SJSA1 (cell line): ENCODE measurements around the gene TMEM39B. TPM values are rescaled to one million over a fixed set of nuclear protein-coding genes. Genes with fewer than 3 reads are reported as not detected.
"Not testable (repeated sequence)": the region's sequence is repeated elsewhere in the genome, so short reads cannot be mapped to it uniquely, and the experiment has no call there.

Experiments used
- DNase-seq, 2 experiments: peaks; one replicate each; pipeline ENCODE4 v3.0.0-alpha.2; 2015 to 2020; ENCODE audit warnings: low spot score in 2 of 2, low read depth in 1 of 2
- H3K27ac ChIP-seq: fragments of 250-450 bp; sonication (Bioruptor Pico); 2 replicates; pipeline ENCODE4 v1.5.1; 2020; ENCODE audit warnings: mild to moderate bottlenecking, moderate library complexity
- H3K27me3 ChIP-seq: fragments of 250-450 bp; sonication (Bioruptor Pico); replicated peaks from 2 replicates; pipeline ENCODE4 v1.5.1; 2020; ENCODE audit warnings: mild to moderate bottlenecking, moderate library complexity
- H3K36me3 ChIP-seq: fragments of 250-450 bp; sonication (Bioruptor Pico); 2 replicates; pipeline ENCODE4 v1.5.1; 2020; ENCODE audit warnings: mild to moderate bottlenecking
- H3K4me1 ChIP-seq: fragments of 250-450 bp; sonication (Bioruptor Pico); replicated peaks from 2 replicates; pipeline ENCODE4 v1.6.1; 2021; ENCODE audit warnings: mild to moderate bottlenecking
- H3K4me3 ChIP-seq: fragments of 250-450 bp; sonication (Bioruptor Pico); 2 replicates; pipeline ENCODE4 v1.5.1; 2020; ENCODE audit warnings: mild to moderate bottlenecking
- H3K9me3 ChIP-seq: fragments of 250-450 bp; sonication (Bioruptor Pico); replicated peaks from 2 replicates; pipeline ENCODE4 v1.5.1; 2020; ENCODE audit warnings: mild to moderate bottlenecking
- total RNA-seq: library from RNA; depleted of rRNA; stranded (reverse); fragments of >200 nt; shearing (Covaris generic); gene quantifications from 2 replicates; pipeline ENCODE4 v1.2.3, GENCODE V29; 2014

The TMEM39B gene
- total RNA-seq, 1 experiment from 2014 or later: 5.8 TPM

DNA sequence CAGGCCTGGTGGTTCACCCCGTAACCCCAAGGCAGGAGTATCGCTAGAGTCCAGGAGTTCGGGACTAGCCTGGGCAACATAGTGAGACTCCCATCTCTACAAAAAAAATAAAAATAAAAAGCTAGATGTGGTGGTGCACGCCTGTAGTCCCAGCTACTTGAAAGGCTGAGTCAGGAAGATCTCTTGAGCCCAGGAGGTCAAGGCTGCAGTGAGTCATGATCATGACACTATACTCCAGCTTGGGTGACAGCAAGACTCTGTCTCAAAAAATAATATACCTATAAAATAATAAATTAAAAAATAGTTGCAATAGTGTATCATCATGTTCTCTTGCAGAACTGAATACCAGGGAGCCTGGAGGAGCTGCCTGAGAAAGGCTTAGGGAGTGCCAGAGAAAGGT is 19.9 kb upstream of the TMEM39B start:
- Histone ChIP-seq H3K4me3 (no peak overlapping the region), H3K4me1 (no peaks in the 10 kb centered on the region), H3K9me3 (no peaks in the 10 kb centered on the region; the same call in 1 of the 2 replicates), H3K27me3 (no peaks in the 10 kb centered on the region), H3K27ac (no peak overlapping the region), H3K36me3 (peaks cover 88% of the 10 kb centered on the region)
- DNase-seq: no peak

DNA sequence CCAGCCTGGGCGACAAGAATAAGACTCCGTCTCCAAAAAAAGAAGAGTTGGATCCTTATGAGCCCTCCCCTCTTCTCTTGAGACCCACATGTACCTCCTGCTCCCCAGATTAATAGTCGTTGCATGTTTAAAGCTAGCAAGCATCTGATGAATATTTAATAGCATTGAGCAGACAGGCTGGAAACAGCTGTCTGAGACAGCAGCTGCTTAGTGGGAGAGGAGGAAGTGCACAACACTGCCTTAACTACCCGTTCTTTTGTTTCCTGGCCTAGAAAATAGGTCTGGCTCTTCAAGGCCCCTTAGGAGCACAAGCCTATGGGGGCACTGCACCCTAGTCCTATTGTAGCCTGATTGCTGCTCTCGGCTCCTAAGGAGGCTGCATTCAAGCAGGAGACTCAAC is 17.3 kb upstream of the TMEM39B start:
- Histone ChIP-seq H3K27me3 (no peaks in the 10 kb centered on the region), H3K27ac (no peak overlapping the region), H3K36me3 (peaks cover 92% of the 10 kb centered on the region), H3K4me1 (no peaks in the 10 kb centered on the region), H3K9me3 (no peaks in the 10 kb centered on the region; the same call in 1 of the 2 replicates), H3K4me3 (no peak overlapping the region)
- DNase-seq: no peak

DNA sequence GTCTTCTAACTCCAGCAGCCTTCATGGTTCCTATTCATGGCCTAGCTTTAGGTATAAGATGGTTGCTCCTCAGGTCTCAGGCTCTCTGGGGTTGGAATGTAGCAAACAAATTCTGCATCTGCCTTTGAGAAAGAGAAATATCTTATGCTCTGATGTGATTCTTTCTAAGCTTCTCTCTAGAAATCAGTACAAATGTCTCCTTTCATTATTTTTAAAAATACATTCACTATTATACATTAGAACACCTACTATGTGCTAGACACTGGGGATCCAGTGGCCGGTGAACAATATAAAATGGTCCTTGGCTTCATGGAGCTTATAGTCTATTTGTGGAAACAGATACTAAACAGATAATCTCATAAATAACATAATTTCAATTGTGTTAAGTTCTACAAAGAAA is 16.1 kb upstream of the TMEM39B start:
- DNase-seq: no peak
- Histone ChIP-seq H3K36me3 (peaks cover 92% of the 10 kb centered on the region), H3K27ac (no peak overlapping the region), H3K27me3 (no peaks in the 10 kb centered on the region), H3K4me3 (no peak overlapping the region), H3K4me1 (no peaks in the 10 kb centered on the region), H3K9me3 (no peaks in the 10 kb centered on the region; the same call in 1 of the 2 replicates)

DNA sequence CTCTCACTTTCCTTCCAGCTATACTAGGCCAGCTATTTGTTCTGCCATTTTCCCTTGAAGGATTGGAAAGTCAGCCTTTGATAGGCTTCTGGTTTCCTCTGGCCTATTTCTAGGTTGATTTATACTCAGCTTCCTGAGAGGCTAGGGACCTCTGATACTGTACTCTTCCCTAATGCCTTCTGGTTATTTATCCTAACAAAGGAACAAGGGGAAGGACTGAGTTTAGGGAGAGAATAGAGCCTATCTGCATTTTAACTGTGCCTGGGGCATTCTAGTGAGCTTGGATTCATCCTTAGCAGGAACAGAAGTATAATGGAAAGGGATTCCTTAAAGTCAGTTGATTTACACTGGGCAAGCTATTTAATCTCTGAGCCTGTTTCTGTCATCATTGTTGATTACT is 11.8 kb upstream of the TMEM39B start:
- H3K4me3 ChIP-seq: no peak overlapping the region
- H3K4me1 ChIP-seq: peaks cover 19% of the 10 kb centered on the region
- H3K9me3 ChIP-seq: no peaks in the 10 kb centered on the region; the same call in 1 of the 2 replicates
- peaks cover 79% of the 10 kb centered on the region for H3K36me3 ChIP-seq
- no peak overlapping the region for H3K27ac ChIP-seq
- no peaks in the 10 kb centered on the region for H3K27me3 ChIP-seq
- no peak for DNase-seq

DNA sequence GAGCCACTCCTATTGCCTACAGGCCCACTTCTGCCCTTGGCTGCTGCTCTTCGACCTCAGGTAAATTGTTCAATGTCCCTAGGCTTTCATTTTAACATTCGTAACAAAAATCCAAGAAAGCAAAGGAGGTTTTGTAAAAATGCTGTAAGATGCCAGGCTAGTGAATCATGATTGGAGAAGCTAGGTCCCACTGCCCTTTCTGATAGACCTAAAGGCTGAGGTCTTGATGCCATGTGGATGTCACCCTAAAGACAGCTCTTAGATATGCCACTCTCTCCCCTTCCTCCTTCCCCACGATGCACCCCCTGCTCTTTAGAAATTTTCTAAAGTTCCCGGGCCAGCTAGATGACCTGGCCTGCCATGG is 9.9 kb upstream of the TMEM39B start:
- DNase-seq: no peak
- no peak overlapping the region for H3K4me3 ChIP-seq
- H3K27me3 ChIP-seq: no peaks in the 10 kb centered on the region
- peak overlapping the region; percentile 54 for H3K27ac ChIP-seq
- H3K9me3 ChIP-seq: no peaks in the 10 kb centered on the region
- peaks cover 37% of the 10 kb centered on the region for H3K4me1 ChIP-seq
- H3K36me3 ChIP-seq: peaks cover 61% of the 10 kb centered on the region

DNA sequence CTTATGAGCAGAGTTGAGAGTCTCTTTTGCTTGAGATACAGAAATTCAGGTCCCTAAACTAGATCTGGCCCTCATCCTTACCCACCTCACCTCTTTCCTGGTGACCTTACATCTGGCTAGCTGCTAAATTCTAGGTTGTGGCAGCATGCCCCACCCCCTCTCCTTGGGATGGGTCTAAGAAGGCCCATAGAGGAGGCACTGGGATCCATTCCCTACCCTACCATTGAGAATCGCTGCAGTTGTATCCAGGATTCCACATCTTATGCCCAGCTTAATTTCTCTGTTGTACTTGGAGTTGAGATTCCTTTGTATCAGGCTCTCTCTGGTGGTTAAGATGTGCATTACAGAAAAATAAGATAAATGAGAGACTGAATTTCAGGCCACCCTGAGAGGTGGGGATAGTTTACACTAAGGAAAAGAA is 9.5 kb upstream of the TMEM39B start:
- Histone ChIP-seq H3K27ac (peak overlapping the region; percentile 54), H3K36me3 (peaks cover 57% of the 10 kb centered on the region), H3K27me3 (no peaks in the 10 kb centered on the region), H3K4me1 (peaks cover 41% of the 10 kb centered on the region), H3K4me3 (no peak overlapping the region), H3K9me3 (no peaks in the 10 kb centered on the region)
- DNase-seq: peak in 1 of 2 experiments; percentile 78

DNA sequence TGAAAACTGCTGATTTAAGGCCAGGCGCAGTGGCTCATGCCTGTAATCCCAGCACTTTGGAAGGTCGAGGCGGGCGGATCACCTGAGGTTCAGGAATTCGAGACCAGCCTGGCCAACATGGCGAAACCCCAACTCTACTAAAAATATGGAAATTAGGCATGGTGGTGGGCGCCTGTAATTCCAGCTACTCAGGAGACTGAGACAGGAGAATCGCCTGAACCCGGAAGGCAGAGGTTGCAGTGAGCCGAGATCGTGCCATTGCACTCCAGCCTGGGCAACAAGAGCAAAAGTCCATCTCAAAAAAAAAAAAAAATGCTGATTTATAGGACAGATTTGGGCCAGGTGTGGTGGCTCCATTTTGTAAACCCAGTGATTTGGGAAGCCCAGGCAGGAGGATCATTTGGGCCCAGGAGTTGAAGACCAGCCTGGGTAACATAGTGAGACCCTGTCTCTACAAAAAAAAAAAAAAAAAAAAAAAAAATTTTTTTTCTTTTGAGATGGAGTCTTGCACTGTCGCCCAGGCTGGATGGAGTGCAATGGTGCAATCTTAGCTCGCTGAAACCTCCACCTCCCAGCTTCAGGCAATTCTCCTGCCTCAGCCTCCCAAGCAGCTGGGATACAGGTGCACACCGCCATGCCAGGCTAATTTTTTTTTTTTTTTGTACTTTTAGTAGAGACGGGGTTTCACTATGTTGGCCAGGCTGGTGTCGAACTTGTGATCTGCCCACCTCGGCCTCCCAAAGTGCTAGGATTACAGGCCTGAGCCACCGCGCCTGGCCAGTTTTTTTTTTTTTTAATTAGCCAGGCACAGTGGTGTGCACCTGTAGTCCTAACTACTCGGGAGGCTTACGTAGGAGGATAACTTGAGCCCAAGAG is 6.9 kb upstream of the TMEM39B start:
- H3K27ac ChIP-seq, H3K4me3 ChIP-seq, H3K9me3 ChIP-seq, DNase-seq, H3K27me3 ChIP-seq: not testable (repeated sequence)
- Histone ChIP-seq H3K4me1 (peaks cover 50% of the 10 kb centered on the region), H3K36me3 (peaks cover 37% of the 10 kb centered on the region)

DNA sequence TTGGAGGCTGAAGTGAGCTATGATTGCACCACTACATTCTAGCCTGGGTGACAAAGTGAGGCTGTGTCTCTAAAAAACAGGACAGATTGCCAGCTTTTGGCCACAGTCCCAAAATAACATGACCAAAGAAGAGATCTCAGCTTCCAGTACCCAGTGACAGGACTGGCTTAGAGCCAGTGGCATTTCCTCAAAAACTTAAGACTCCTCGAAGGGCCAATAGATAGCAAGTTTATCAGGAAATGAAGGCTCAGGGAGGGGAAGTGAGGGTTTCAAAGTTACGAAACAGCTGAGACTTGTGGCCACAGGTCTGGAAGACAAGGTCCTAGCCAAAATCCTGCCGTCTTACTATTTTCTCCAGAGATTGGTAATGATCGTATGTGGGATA is 6.3 kb upstream of the TMEM39B start:
- Histone ChIP-seq H3K27me3 (no peaks in the 10 kb centered on the region), H3K4me1 (peaks cover 54% of the 10 kb centered on the region), H3K27ac (peak overlapping the region; percentile 6; the same call in 1 of the 2 replicates), H3K9me3 (no peaks in the 10 kb centered on the region), H3K36me3 (peaks cover 31% of the 10 kb centered on the region), H3K4me3 (no peak overlapping the region)
- peak; percentile 66 to 67 for DNase-seq

DNA sequence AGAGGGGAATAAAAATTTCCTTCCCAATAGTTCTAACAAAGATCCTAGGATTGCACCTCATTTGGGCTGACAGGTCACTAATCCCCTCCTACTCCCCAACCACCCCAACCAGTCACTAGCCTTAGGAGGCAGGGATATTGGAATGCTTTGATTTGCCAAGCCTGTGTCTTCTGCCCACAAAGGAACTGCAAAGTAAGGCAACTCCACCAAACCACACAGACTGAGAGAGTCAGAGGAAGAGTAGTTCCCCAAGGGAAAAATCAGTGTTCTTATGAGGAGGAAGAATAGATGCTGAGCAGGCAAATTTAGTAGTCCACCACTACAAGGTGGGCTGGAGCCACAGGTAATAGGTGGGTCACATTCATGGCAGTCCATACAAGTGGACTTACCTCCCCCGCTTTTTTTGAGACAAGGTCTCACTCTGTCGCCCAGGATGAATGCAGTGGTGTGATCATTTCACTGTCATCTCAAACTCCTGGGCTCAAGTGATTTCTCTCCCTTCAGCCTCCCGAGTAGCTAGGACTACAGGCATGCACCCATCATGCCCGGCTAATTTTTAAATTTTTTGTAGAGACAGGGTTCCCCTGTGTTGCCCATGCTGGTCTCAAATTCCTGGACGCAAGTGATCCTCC is 3.7 kb upstream of the TMEM39B start:
- Histone ChIP-seq H3K4me3 (no peak overlapping the region), H3K27me3 (no peaks in the 10 kb centered on the region), H3K27ac (no peak overlapping the region), H3K9me3 (no peaks in the 10 kb centered on the region), H3K4me1 (peaks cover 52% of the 10 kb centered on the region), H3K36me3 (peaks cover 11% of the 10 kb centered on the region)
- no peak for DNase-seq

DNA sequence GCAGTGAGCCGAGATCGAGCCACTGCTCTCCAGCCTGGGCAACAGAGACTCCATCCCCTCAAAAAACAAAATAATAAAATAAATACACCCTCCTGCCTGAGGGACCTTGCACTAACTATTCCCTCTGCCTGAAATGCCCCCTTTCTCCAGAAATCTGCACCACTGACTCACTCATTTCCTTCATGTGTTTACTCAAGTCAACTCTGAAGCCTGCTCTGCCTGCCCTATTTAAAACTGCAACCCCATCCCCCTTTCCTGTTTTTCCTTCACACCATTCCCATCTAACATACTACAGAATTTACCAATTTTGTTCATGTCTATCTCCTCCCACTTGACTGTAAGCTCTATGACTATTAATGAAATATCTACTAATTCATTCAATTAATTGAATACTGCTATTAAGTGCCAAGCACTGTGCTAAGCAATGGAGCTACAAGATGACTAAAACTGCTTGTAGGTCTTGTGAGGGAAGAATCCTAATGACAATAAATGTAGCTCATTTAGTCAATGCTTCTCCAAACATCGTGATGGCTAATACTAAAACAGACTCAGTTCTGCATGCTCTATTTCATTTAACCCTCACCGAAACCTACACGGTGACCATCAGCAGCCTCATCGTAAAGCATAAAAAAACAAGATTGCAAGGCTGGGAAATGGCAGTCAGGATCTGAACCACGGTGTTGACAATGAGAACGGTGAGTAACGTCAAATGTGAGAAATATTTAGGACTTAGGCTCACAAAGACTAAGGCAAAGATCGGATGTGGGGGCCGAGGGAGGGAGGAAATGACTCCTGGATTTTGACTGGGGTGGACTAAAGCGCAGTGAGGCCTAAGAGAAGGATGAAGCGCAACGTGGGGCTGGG is 749 bp upstream of the TMEM39B start:
- Histone ChIP-seq H3K27me3 (no peaks in the 10 kb centered on the region), H3K9me3 (no peaks in the 10 kb centered on the region), H3K27ac (peak overlapping the region; percentile 67), H3K36me3 (peaks cover 21% of the 10 kb centered on the region), H3K4me1 (peaks cover 43% of the 10 kb centered on the region), H3K4me3 (peak overlapping the region; percentile 92)
- peak; percentile 66 to 69 for DNase-seq

DNA sequence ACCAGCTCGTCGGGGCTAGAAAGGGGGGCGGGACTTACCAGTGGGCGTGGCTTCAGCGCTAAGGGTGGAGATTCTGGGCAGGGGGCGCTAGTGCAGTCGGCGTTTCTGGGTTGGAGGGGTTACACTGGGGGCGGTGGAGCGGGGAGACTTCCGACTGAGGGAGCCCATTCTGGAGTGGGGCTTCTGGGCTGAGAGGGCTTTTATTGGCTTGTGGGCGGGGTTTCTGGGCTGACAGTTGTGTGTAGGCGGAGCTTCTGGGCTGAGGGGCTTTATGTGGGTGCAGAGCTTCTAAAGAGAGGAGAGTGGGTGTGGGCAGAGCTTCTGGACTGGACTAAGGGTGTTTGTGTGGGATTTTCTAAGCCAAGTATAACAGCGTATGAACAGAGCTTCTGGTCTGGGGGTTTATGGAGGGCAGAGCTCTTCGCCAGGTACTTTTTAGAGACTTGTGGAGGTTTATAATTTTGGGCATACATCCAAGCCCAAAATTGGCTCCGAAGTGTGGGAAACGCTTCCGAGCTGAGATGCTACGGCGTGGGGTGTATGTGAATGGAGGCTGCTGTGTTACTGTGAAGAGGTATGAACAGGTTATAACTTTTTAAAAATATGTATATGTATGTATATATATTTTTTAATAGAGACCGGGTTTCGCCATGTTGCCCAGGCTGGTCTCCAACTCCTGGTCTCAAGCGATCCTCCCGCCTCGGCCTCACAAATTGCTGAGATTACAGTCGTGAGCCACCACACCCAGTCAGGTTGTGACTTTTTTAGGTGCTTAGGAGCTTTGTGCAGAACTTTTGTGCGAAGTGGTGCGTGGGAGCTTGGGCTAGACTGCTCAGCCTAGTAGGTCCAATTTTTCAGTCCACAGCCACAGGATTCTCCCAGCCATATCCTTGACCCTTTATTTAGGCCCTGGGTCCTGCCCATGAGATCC is 825 bp downstream of the TMEM39B start:
- no peak for DNase-seq
- Histone ChIP-seq H3K36me3 (peaks cover 37% of the 10 kb centered on the region), H3K4me1 (peaks cover 27% of the 10 kb centered on the region), H3K4me3 (peak overlapping the region; percentile 92), H3K9me3 (no peaks in the 10 kb centered on the region), H3K27ac (peak overlapping the region; percentile 67), H3K27me3 (no peaks in the 10 kb centered on the region)

DNA sequence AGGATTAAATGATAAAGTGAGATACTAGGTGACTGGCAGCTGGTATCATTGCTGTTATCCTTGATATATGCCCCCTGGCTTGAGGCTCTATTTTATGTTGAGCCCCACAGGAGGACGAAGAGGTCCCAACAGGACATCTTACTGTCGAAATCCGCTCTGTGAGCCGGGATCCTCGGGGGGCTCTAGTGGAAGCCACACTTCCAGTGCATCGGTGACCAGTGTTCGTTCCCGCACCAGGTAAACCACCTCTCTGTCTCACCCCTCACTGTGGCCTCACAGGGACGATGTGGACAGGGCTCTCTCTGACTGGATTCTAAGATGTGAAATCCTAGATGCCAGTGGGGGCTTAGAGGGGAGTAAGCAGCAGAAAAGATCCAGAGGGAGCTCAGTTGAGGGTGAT is 2.1 kb downstream of the TMEM39B start:
- Histone ChIP-seq H3K36me3 (peaks cover 50% of the 10 kb centered on the region), H3K27ac (no peak overlapping the region), H3K4me3 (no peak overlapping the region), H3K27me3 (no peaks in the 10 kb centered on the region), H3K4me1 (peaks cover 21% of the 10 kb centered on the region), H3K9me3 (no peaks in the 10 kb centered on the region)
- DNase-seq: no peak

DNA sequence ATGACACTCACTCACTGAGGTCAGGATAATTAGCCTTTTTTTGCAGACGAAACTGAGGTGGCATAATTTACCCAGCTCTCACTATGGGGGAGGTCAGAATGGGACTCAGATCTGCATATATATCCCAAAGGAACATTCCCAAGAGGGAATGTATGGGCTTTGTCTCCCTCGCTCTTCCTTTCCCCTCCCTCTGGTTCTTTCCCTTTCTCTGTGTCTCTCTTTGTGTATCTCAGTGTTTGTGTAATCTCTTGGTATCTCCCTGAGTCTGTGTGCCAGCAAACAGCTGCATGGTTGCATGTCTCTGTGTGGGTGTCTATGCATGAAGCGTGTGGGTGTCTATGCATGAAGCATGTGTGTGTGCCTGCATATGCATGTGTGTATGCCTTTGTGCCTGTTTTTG is 4.7 kb downstream of the TMEM39B start:
- no peak for DNase-seq
- H3K4me1 ChIP-seq: peaks cover 7% of the 10 kb centered on the region
- H3K27me3 ChIP-seq: no peaks in the 10 kb centered on the region
- no peak overlapping the region for H3K27ac ChIP-seq
- H3K4me3 ChIP-seq: no peak overlapping the region
- H3K36me3 ChIP-seq: peaks cover 68% of the 10 kb centered on the region
- H3K9me3 ChIP-seq: no peaks in the 10 kb centered on the region
